ENCODE results near the gene MAGEB17. TPM values are rescaled to one million over a fixed set of nuclear protein-coding genes. Genes with fewer than 3 reads are reported as not detected.

MAGEB17 gene, protein sequence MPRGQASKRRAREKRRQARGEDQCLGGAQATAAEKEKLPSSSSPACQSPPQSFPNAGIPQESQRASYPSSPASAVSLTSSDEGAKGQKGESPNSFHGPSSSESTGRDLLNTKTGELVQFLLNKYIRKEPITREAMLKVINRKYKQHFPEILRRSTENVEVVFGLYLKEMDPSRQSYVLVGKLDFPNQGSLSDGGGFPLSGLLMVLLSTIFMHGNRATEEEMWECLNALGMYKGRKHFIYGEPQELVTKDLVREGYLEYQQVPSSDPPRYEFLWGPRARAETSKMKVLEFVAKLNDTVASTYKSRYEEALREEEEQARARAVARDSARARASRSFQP
- total RNA-seq = not detected in 2 replicates

DNA sequence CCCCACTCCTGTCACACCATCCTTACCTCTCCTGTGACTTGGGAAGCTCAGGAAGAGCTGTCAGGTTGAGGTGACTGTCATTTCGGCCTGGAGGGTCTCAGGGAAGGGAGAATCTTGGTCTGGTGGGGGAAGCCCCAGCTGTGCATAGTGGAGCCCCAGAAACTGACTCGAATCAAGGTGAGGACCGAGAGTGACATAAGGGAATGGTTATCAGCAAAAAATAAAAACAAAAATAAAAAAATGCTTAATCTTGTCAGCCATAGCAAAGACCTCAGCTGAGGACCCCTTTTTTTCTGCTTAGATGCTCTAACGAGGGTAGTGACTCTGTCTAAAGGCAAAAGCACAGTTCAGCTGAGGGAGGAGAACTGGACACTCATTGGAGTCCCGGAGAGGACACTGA lies at the start of gene MAGEB17:
MAGEB17 (plus strand) TSS at position 301 of the 400 bp plus-strand sequence. CDS start 2,902 bp downstream, outside the sequence.
- H3K36me3 Mint-ChIP-seq (ENCODE audit: low read depth) = no peaks in the 10 kb centered on the region
- H3K4me3 Mint-ChIP-seq = no peak within 1 kb of the TSS
- no peaks in the 10 kb centered on the region for H3K4me1 Mint-ChIP-seq (ENCODE audit: low read depth)
- intact Hi-C loops (cut with micrococcal nuclease) = no loop called here
- no peak for DNase-seq (ENCODE audit: low spot score)
- no peaks in the 10 kb centered on the region for H3K27me3 Mint-ChIP-seq (ENCODE audit: insufficient read depth)
- H3K27ac Mint-ChIP-seq = no peak within 1 kb of the TSS
- no peaks in the 10 kb centered on the region for H3K9me3 Mint-ChIP-seq

DNA sequence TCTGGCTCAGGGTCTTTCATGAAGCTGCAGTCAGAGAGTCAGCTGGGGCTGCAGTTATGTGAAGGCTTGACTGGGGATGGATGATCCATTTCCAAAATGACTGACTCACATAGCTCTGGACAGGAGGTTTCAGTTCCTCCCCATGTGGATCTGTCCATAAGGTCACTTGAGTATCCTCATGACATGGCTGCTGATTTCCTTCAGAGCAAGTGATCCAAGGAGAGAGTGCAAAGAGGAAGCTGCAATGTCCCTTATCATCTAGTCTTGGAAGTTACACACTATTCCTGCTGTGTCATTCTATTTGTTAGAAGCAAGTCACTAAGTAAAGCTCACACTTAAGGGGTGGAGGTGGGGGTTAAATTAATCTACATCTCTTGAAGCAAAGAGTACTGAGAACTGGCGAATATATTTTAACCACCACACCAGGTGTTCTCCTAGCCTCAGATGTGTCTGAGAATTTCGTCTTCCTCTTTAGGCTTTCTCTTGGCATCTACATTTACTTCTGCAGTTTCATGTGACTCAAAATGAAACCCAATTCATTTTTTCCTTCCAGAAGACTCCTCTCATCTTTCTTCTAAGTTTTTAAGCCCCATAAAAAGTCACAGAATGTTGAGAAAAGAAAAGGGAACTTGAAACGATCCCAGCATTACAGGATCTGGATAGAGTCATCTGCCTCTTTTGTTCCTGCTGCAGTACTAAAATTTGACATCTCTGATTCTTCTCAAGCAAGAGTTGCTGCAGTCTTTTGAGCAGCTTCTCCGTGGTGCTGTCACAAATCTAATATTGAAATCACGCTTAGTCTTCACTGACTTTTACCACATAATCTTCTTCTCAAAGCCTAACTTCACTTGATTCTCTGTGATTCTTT lies 47.7 kb upstream of the MAGEB17 start:
- intact Hi-C loops (cut with micrococcal nuclease) = no loop called here

DNA sequence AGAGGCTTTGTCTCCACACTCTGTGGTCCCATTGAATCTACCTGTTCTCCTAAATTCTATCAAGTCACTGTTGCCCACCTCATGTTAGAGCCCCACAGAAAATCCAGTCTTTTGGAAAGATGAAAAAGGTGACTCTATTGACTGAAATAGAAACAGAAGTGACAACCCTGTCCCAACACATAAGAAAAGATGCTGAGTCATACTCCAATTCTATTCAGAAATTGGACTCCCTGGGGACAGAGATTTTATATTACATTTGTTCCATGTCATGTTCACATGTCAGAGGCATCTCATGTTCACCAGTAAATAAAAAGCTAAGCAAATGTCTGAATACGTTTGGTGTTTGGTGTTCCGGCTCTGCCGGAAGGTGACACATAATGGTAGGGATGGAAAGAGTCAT lies 46.9 kb upstream of the MAGEB17 start:
- H3K27me3 Mint-ChIP-seq (ENCODE audit: insufficient read depth) = peaks cover 10% of the 10 kb centered on the region
- H3K36me3 Mint-ChIP-seq (ENCODE audit: low read depth) = no peaks in the 10 kb centered on the region
- no peak overlapping the region for H3K4me3 Mint-ChIP-seq
- DNase-seq (ENCODE audit: low spot score) = no peak
- peaks cover 17% of the 10 kb centered on the region for H3K4me1 Mint-ChIP-seq (ENCODE audit: low read depth)
- intact Hi-C loops (cut with micrococcal nuclease) = no loop called here
- H3K9me3 Mint-ChIP-seq = peaks cover 4% of the 10 kb centered on the region
- H3K27ac Mint-ChIP-seq = no peak overlapping the region

More for the DNA sequence above, 47.7 kb upstream of the MAGEB17 start:
- H3K4me1 Mint-ChIP-seq (ENCODE audit: low read depth) = peaks cover 17% of the 10 kb centered on the region
- no peak for DNase-seq (ENCODE audit: low spot score)
- no peak overlapping the region for H3K4me3 Mint-ChIP-seq
- peaks cover 9% of the 10 kb centered on the region for H3K27me3 Mint-ChIP-seq (ENCODE audit: insufficient read depth)
- H3K36me3 Mint-ChIP-seq (ENCODE audit: low read depth) = no peaks in the 10 kb centered on the region
- peaks cover 4% of the 10 kb centered on the region for H3K9me3 Mint-ChIP-seq
- H3K27ac Mint-ChIP-seq = no peak overlapping the region

DNA sequence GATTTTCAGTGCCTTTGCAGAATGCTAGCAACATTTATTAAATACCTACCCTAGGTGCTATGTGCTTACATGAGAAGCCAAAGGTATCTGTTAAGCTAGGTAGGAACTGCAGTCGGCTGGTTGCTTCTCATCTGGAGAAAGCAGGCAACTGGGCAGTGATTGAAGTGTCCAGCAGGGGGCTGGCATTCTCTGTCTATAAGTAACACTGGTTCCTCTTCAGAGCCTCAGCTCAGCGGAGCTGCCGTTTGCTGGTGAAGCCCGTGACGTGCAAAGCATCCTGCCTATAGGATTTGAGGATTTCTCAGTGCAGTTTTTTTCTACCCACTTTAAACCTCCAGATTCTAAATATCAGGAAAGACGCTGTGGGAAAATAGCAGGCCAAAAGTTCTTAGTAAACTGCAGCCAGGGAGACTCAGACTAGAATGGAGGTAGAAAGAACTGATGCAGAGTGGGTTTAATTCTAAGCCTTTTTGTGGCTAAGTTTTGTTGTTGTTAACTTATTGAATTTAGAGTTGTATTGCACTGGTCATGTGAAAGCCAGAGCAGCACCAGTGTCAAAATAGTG lies 44.0 kb upstream of the MAGEB17 start, which contains the start of gene GRPR:
GRPR (plus strand) TSS at position 344 of the 565 bp plus-strand sequence. CDS start 389 bp downstream, outside the sequence.
- Mint-ChIP-seq H3K4me3 (no peak within 1 kb of the TSS), H3K4me1 (ENCODE audit: low read depth) (peaks cover 17% of the 10 kb centered on the region), H3K27me3 (ENCODE audit: insufficient read depth) (peaks cover 13% of the 10 kb centered on the region), H3K9me3 (peaks cover 4% of the 10 kb centered on the region), H3K27ac (no peak within 1 kb of the TSS), H3K36me3 (ENCODE audit: low read depth) (no peaks in the 10 kb centered on the region)
- intact Hi-C loops (cut with micrococcal nuclease) = loop anchor here (1.0 kb wide), 1 partner anchor 572 kb away; no protein-coding TSS in a partner anchor
- DNase-seq (ENCODE audit: low spot score) = peak; percentile 6

DNA sequence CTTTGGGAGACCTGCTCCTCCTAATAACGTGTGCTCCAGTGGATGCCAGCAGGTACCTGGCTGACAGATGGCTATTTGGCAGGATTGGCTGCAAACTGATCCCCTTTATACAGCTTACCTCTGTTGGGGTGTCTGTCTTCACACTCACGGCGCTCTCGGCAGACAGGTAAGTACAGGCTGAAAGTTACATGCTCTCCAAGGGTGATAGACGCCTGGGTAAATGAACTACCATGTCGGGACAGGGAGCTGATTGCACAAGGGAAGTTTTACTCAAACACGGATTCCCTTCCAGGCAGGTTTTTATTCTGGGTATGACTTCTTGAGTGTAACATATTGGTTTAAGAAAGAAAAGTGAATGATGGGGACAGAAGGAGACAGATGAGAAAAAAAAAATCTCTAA lies 43.1 kb upstream of the MAGEB17 start:
- no peak overlapping the region for H3K4me3 Mint-ChIP-seq
- DNase-seq (ENCODE audit: low spot score) = no peak
- peaks cover 13% of the 10 kb centered on the region for H3K27me3 Mint-ChIP-seq (ENCODE audit: insufficient read depth)
- H3K27ac Mint-ChIP-seq = no peak overlapping the region
- peaks cover 14% of the 10 kb centered on the region for H3K4me1 Mint-ChIP-seq (ENCODE audit: low read depth)
- intact Hi-C loops (cut with micrococcal nuclease) = no loop called here
- peaks cover 2% of the 10 kb centered on the region for H3K9me3 Mint-ChIP-seq
- H3K36me3 Mint-ChIP-seq (ENCODE audit: low read depth) = no peaks in the 10 kb centered on the region

DNA sequence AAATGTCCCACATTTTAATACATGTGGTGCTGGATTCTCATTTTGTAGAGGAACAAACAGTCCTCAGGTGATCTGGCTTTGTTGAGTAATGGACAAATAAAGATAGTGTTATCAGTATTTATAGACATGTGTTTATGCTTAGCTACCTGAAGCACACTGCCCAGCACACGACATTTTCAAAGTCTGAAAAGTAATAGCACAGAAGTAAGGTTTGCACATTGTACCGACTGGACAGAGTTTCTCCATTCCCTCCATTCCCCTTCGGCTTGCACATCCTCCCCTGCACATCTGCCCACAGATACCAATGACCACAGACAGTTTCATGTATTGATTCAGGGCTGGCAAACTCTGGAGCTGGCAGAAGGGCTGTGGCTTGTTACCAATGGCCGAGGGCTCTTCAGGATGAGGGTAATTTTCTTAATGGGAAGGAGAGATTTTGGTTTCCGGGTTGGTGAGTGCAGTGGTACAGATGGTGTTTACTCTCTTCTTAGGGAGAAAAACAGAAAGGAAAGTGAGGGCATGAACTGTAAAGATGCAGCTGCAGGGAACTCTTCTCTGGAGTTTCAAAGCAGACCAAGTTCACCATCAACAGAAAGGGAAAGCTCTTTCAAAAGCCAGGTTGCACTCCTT lies 41.6 kb upstream of the MAGEB17 start:
- H3K36me3 Mint-ChIP-seq (ENCODE audit: low read depth) = no peaks in the 10 kb centered on the region
- no peak overlapping the region for H3K4me3 Mint-ChIP-seq
- H3K4me1 Mint-ChIP-seq (ENCODE audit: low read depth) = no peaks in the 10 kb centered on the region
- DNase-seq (ENCODE audit: low spot score) = no peak
- intact Hi-C loops (cut with micrococcal nuclease) = no loop called here
- no peaks in the 10 kb centered on the region for H3K9me3 Mint-ChIP-seq
- no peak overlapping the region for H3K27ac Mint-ChIP-seq
- H3K27me3 Mint-ChIP-seq (ENCODE audit: insufficient read depth) = peaks cover 16% of the 10 kb centered on the region

DNA sequence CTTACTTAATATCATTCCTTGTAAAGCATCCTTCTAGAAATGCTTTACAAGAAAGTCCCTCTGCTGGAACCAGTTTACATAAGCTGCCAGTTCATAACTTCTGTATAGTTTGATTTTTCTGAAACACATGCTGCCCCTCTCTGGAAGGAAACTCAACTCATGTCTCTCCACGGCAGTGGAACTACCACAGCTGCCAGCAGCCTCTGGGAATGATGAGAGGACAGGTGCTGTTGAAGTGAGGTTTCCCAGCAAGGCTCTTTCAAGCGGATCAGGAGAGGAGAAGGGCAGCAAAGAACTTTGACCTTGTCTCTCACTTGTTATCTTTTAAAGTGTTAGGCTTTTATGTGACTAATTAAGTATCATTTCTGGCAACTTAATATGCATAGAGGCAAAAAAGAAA lies 36.6 kb upstream of the MAGEB17 start:
- intact Hi-C loops (cut with micrococcal nuclease) = no loop called here
- no peak overlapping the region for H3K4me3 Mint-ChIP-seq
- no peaks in the 10 kb centered on the region for H3K36me3 Mint-ChIP-seq (ENCODE audit: low read depth)
- no peak for DNase-seq (ENCODE audit: low spot score)
- H3K27me3 Mint-ChIP-seq (ENCODE audit: insufficient read depth) = peaks cover 10% of the 10 kb centered on the region
- no peaks in the 10 kb centered on the region for H3K4me1 Mint-ChIP-seq (ENCODE audit: low read depth)
- H3K27ac Mint-ChIP-seq = no peak overlapping the region
- no peaks in the 10 kb centered on the region for H3K9me3 Mint-ChIP-seq

DNA sequence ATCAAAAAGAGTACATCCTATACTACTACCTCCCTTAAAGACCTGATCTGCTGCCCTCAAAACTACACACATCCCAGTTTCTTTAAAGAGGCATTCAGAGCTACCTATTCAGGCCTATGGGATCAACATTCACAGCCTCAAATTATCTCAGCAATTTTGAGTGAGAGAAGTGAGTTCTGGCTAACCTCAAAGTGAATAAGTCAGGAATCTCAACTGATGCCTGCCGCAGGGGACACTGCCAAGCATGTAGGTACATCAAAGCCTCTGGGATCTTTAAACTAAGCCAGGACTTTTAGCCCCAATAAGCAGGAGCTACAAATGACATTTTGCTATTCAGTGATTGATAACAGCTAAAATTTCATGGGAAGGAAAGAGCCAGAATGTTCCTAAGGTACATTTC lies 32.3 kb upstream of the MAGEB17 start:
- H3K9me3 Mint-ChIP-seq = no peaks in the 10 kb centered on the region
- H3K27ac Mint-ChIP-seq = no peak overlapping the region
- peaks cover 5% of the 10 kb centered on the region for H3K27me3 Mint-ChIP-seq (ENCODE audit: insufficient read depth)
- no peak overlapping the region for H3K4me3 Mint-ChIP-seq
- no peaks in the 10 kb centered on the region for H3K4me1 Mint-ChIP-seq (ENCODE audit: low read depth)
- H3K36me3 Mint-ChIP-seq (ENCODE audit: low read depth) = no peaks in the 10 kb centered on the region
- intact Hi-C loops (cut with micrococcal nuclease) = no loop called here
- DNase-seq (ENCODE audit: low spot score) = no peak

DNA sequence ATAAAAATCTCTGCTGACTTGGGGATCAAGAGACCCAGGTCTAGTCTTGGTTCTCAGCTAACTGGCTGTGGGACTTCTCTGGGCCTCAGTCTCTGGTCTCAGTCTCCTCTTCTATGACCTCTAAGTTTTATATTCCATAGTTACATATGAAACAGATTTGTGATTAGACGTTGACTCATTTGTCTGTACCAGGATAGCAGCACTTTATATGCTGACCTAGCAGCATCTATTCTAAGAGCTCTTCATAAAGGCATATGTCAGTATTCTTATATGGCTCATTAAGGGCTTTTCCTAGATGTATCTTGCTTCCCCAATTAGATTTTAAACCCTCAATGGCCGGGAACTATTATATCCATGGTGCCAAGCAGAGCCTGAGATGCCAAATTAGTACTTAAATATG lies 31.2 kb upstream of the MAGEB17 start:
- DNase-seq (ENCODE audit: low spot score) = no peak
- H3K27me3 Mint-ChIP-seq (ENCODE audit: insufficient read depth) = peaks cover 5% of the 10 kb centered on the region
- intact Hi-C loops (cut with micrococcal nuclease) = no loop called here
- H3K9me3 Mint-ChIP-seq = no peaks in the 10 kb centered on the region
- H3K4me3 Mint-ChIP-seq = no peak overlapping the region
- H3K4me1 Mint-ChIP-seq (ENCODE audit: low read depth) = no peaks in the 10 kb centered on the region
- H3K27ac Mint-ChIP-seq = no peak overlapping the region
- H3K36me3 Mint-ChIP-seq (ENCODE audit: low read depth) = no peaks in the 10 kb centered on the region

DNA sequence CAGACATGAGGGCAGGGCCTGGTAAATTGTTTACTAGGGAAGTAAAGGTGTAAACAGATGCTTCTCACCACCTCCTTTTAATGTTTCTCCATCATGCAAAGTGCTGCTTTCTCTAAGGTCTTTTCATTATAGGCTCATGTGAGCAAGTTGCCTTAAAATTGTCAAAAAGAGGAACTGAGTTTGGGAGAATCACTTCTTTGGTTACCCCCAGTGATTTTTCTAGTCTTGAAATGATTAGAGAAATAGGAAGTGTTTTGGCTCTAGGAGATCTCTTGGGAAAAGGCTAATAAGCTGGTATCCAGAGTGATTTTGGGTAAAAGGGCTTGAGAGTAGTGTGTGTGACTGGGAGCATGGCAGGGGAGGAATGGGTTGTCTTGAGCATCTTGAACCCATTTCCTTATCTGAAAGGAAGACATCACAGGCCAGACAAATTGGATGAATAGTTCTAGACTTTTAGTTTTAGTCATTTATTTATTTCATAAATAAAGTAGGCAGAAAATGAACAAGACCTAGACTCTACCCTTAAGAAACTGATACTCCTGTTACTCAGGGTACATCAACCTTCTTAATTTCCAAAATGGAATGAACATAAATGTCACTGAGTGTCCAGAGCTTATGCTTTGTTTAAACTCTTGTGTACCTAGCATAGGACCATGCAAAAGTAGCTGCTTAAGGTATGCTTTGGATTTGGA lies 29.7 kb upstream of the MAGEB17 start:
- no peaks in the 10 kb centered on the region for H3K36me3 Mint-ChIP-seq (ENCODE audit: low read depth)
- H3K27ac Mint-ChIP-seq = no peak overlapping the region
- H3K4me1 Mint-ChIP-seq (ENCODE audit: low read depth) = no peaks in the 10 kb centered on the region
- H3K9me3 Mint-ChIP-seq = no peaks in the 10 kb centered on the region
- H3K4me3 Mint-ChIP-seq = no peak overlapping the region
- intact Hi-C loops (cut with micrococcal nuclease) = no loop called here
- DNase-seq (ENCODE audit: low spot score) = no peak
- H3K27me3 Mint-ChIP-seq (ENCODE audit: insufficient read depth) = peaks cover 6% of the 10 kb centered on the region

DNA sequence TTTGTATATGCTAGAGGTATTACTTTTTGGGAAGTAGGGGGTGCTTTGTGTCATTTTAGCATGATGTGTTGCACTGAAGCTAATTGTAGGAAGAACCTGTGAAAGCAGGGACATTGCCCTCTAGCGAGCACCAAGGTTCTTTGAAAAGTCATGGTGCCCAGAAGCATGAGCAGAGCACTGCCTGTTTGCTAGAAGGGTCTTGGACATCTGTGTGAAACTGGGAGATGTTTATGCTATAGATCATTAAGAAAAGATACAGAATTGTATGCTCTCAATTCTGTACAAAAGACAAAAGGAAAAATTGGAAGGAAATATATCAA lies 29.2 kb upstream of the MAGEB17 start:
- Mint-ChIP-seq H3K27me3 (ENCODE audit: insufficient read depth) (peaks cover 11% of the 10 kb centered on the region), H3K9me3 (no peaks in the 10 kb centered on the region), H3K27ac (no peak overlapping the region), H3K4me1 (ENCODE audit: low read depth) (no peaks in the 10 kb centered on the region), H3K36me3 (ENCODE audit: low read depth) (no peaks in the 10 kb centered on the region), H3K4me3 (no peak overlapping the region)
- DNase-seq (ENCODE audit: low spot score) = no peak
- intact Hi-C loops (cut with micrococcal nuclease) = no loop called here

DNA sequence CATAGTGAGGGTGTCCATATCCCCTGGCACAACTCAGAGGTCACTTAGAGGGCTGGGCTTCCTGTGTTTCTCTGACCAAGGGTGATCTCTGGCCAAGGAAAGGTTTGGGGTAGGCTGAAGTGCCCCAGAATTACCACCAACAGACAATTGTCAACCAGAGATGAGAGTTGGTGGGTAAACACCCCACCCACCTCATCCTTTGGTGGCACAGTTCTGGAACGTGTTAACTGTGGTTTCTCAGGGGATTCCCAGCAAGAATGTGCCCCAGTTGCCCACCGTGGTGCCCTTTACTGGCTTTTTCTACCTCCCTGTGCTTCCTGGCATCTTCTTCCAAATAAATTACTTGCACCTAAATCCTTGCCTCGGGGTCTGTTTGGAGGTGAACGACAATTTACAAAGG lies 26.8 kb upstream of the MAGEB17 start:
- Mint-ChIP-seq H3K27me3 (ENCODE audit: insufficient read depth) (peaks cover 6% of the 10 kb centered on the region), H3K4me1 (ENCODE audit: low read depth) (no peaks in the 10 kb centered on the region), H3K36me3 (ENCODE audit: low read depth) (no peaks in the 10 kb centered on the region), H3K4me3 (no peak overlapping the region), H3K27ac (no peak overlapping the region), H3K9me3 (no peaks in the 10 kb centered on the region)
- no peak for DNase-seq (ENCODE audit: low spot score)
- intact Hi-C loops (cut with micrococcal nuclease) = no loop called here

All from activated T-helper 1 cell treated with anti-CD3 and anti-CD28 coated beads, Interleukin-12 subunit alpha, Interleukin-12 subunit beta, Interleukin-2, Interleukin-4 antibody, amounts not matched to agents 30 ng/mL and 10 ng/mL and 1 ng/mL, durations not matched to agents 14 hours and 24 hours and 36 hours (primary cell).